Activated CD8-positive, alpha-beta T cell treated with anti-CD3 and anti-CD28 coated beads for 36 hours (primary cell): Measurements from ENCODE around the gene DEK. TPM values are rescaled to one million over a fixed set of nuclear protein-coding genes. Genes with fewer than 3 reads are reported as not detected.

Experiments
- ATAC-seq: fragments of 200-7000 bp; cut with Tn5 transposase; one replicate; pipeline ENCODE4 v1.10.0; 2021; ENCODE audit warnings: mild to moderate bottlenecking, moderate library complexity
- CTCF ChIA-PET: fragments of 350-600 bp; sonication (Branson Sonifier 250); formaldehyde crosslinking; loops from one replicate; lab custom pipeline; 2021; ENCODE audit warnings: antibody characterized with exemption; lab: Charles Lee
- POLR2A ChIA-PET: fragments of 350-600 bp; sonication (Branson Sonifier 250); formaldehyde crosslinking; loops from one replicate; lab custom pipeline; 2021; ENCODE audit warnings: antibody characterized with exemption; lab: Charles Lee
- DNase-seq: peaks from one replicate; pipeline ENCODE4 v3.0.0-alpha.2; 2020
- H3K27ac Mint-ChIP-seq: one replicate; pipeline ENCODE4 v1.8.0; 2021; ENCODE audit warnings: mild to moderate bottlenecking, mixed read lengths
- H3K27me3 Mint-ChIP-seq: one replicate; pipeline ENCODE4 v1.8.0; 2021; ENCODE audit warnings: mixed read lengths
- H3K36me3 Mint-ChIP-seq: one replicate; pipeline ENCODE4 v1.8.0; 2021; ENCODE audit warnings: low read depth, mixed read lengths
- H3K4me1 Mint-ChIP-seq: one replicate; pipeline ENCODE4 v1.8.0; 2021; ENCODE audit warnings: low read depth, mixed read lengths
- H3K4me3 Mint-ChIP-seq: one replicate; pipeline ENCODE4 v1.8.0; 2021; ENCODE audit warnings: mild to moderate bottlenecking, moderate library complexity, mixed read lengths
- H3K9me3 Mint-ChIP-seq: one replicate; pipeline ENCODE4 v1.8.0; 2021; ENCODE audit warnings: mixed read lengths
- intact Hi-C: fragments of 100-400 bp; cut with micrococcal nuclease; formaldehyde crosslinking; loops from one replicate; pipeline ENCODE4 v1.10.0; 2022
- total RNA-seq, 2 experiments: library from RNA; stranded (reverse); gene quantifications; one replicate each; pipeline ENCODE4 v1.2.3, GENCODE V29; 2021
- TF ChIP-seq, protein P1 (sequence below): fragments of 200-600 bp; IDR thresholded peaks from one replicate; pipeline ENCODE4 v1.8.0; 2022; ENCODE audit warnings: antibody characterized with exemption, mild to moderate bottlenecking

The DEK gene
- total RNA-seq, 2 experiments from 2014 or later: 185 to 191 TPM

DNA sequence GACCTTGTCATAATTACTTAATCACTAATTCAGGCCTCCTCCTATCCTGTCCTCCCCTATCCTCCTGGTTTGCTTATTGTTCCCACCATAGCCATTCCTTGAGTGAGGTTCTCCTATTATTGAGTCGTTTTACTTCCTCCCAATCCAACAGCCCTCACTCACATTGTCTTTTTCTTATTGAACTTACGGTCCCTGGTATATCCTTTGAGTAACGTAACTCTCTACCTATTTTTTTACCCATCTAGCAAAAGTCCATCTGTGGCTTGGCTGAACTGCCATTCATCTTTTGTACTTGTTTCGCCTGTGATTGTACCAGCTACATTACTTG, 43.1 kb downstream of the DEK start:
- no peaks in the 10 kb centered on the region for H3K27me3 Mint-ChIP-seq
- peaks cover 39% of the 10 kb centered on the region for H3K36me3 Mint-ChIP-seq
- no peak overlapping the region for H3K4me3 Mint-ChIP-seq
- H3K4me1 Mint-ChIP-seq: peaks cover 2% of the 10 kb centered on the region
- TF ChIP-seq, protein P1, sequence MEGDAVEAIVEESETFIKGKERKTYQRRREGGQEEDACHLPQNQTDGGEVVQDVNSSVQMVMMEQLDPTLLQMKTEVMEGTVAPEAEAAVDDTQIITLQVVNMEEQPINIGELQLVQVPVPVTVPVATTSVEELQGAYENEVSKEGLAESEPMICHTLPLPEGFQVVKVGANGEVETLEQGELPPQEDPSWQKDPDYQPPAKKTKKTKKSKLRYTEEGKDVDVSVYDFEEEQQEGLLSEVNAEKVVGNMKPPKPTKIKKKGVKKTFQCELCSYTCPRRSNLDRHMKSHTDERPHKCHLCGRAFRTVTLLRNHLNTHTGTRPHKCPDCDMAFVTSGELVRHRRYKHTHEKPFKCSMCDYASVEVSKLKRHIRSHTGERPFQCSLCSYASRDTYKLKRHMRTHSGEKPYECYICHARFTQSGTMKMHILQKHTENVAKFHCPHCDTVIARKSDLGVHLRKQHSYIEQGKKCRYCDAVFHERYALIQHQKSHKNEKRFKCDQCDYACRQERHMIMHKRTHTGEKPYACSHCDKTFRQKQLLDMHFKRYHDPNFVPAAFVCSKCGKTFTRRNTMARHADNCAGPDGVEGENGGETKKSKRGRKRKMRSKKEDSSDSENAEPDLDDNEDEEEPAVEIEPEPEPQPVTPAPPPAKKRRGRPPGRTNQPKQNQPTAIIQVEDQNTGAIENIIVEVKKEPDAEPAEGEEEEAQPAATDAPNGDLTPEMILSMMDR: no peak
- ATAC-seq (no peak), DNase-seq (no peak)
- no peak overlapping the region for H3K27ac Mint-ChIP-seq
- H3K9me3 Mint-ChIP-seq: no peaks in the 10 kb centered on the region
- ChIA-PET POLR2A (no interaction called here), CTCF (no interaction called here)
- intact Hi-C loops: no loop called here

- DNase-seq: no peak
- intact Hi-C loops: no loop called here
- CTCF ChIA-PET: no interaction called here
- Mint-ChIP-seq H3K4me1 (peaks cover 2% of the 10 kb centered on the region), H3K27ac (peak overlapping the region; percentile 21), H3K4me3 (no peak overlapping the region), H3K27me3 (no peaks in the 10 kb centered on the region), H3K36me3 (peaks cover 37% of the 10 kb centered on the region), H3K9me3 (no peaks in the 10 kb centered on the region)
- ATAC-seq: no peak
- TF ChIP-seq, protein P1: no peak
- POLR2A ChIA-PET: no interaction called here
Observed at GRCh38 chr6:18219591-18219990, 44.7 kb downstream of the DEK start.

DNA sequence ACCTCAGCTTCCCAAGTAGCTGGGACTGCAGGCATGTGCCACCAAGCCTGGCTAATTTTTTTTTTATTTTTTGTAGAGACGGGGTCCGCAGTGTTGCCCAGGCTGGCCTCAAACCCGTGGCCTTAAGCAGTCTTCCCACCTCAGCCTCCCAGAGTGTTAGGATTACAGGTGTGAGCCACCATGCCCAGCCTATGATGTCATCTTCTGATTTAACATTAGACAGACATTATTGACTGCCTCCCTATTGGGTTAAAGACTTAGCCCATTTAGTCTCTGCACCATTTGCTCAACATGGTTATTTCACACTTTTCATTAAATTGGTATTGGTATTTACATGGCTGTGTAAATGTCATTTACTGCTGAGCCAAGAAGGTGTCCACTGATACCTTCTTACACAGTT, 46.1 kb downstream of the DEK start:
- Mint-ChIP-seq H3K9me3 (no peaks in the 10 kb centered on the region), H3K27me3 (no peaks in the 10 kb centered on the region), H3K4me1 (peaks cover 8% of the 10 kb centered on the region), H3K27ac (no peak overlapping the region), H3K36me3 (peaks cover 39% of the 10 kb centered on the region), H3K4me3 (no peak overlapping the region)
- intact Hi-C loops: no loop called here
- DNase-seq: no peak
- ChIA-PET POLR2A (no interaction called here), CTCF (no interaction called here)
- no peak for ATAC-seq
- TF ChIP-seq, protein P1: no peak

- intact Hi-C loops: no loop called here
- H3K9me3 Mint-ChIP-seq: no peaks in the 10 kb centered on the region
- POLR2A ChIA-PET: no interaction called here
- H3K27ac Mint-ChIP-seq: no peak overlapping the region
- H3K4me1 Mint-ChIP-seq: peaks cover 12% of the 10 kb centered on the region
- H3K27me3 Mint-ChIP-seq: no peaks in the 10 kb centered on the region
- CTCF ChIA-PET: no interaction called here
- ATAC-seq (no peak), DNase-seq (no peak)
- no peak overlapping the region for H3K4me3 Mint-ChIP-seq
- TF ChIP-seq, protein P1: no peak
- peaks cover 33% of the 10 kb centered on the region for H3K36me3 Mint-ChIP-seq
Observed at GRCh38 chr6:18216411-18216810, 47.9 kb downstream of the DEK start.

- Mint-ChIP-seq H3K9me3 (no peaks in the 10 kb centered on the region), H3K4me3 (no peak overlapping the region), H3K36me3 (peaks cover 27% of the 10 kb centered on the region), H3K27me3 (no peaks in the 10 kb centered on the region), H3K4me1 (peaks cover 18% of the 10 kb centered on the region), H3K27ac (no peak overlapping the region)
- TF ChIP-seq, protein P1: no peak
- no peak for ATAC-seq
- ChIA-PET CTCF (no interaction called here), POLR2A (no interaction called here)
- no peak for DNase-seq
- intact Hi-C loops: no loop called here
Observed at GRCh38 chr6:18215436-18215835, 48.9 kb downstream of the DEK start.
